Esophagus squamous epithelium (tissue), 5 donors: ENCODE results near the gene CDH12. TPM values are rescaled to one million over a fixed set of nuclear protein-coding genes. Genes with fewer than 3 reads are reported as not detected.

ENCODE experiments used
- DNase-seq: peaks from one replicate; lab custom pipeline; 2025; lab: John Stamatoyannopoulos, UW
- H3K27ac ChIP-seq, 4 donors: fragments of 200-600 bp; sonication (generic); one replicate each; pipeline ENCODE4 v1.5.1; 2016 to 2019; ENCODE audit warnings: mild to moderate bottlenecking in 1 of 4
- H3K27me3 ChIP-seq, 4 donors: fragments of 200-600 bp; sonication (generic); 1 replicate in 3 of 4; 2 replicates in 1 of 4; pipeline versions ENCODE4 v1.5.1 to v1.6.0; 2017 to 2021; ENCODE audit warnings: antibody characterized with exemption in 1 of 4
- H3K36me3 ChIP-seq, 3 donors: fragments of 200-600 bp; sonication (generic); one replicate each; pipeline ENCODE4 v1.5.1; 2016 to 2019
- H3K4me1 ChIP-seq, 3 donors: fragments of 200-600 bp; sonication (generic); one replicate each; pipeline ENCODE4 v1.5.1; 2017 to 2019
- H3K4me3 ChIP-seq, 4 donors: fragments of 200-600 bp; sonication (generic); 1 replicate in 3 of 4; 2 replicates in 1 of 4; pipeline ENCODE4 v1.5.1; 2016 to 2019; ENCODE audit warnings: mild to moderate bottlenecking in 2 of 4, moderate library complexity in 1 of 4
- H3K9me3 ChIP-seq, 3 donors: fragments of 200-600 bp; sonication (generic); one replicate each; pipeline ENCODE4 v1.5.1; 2016 to 2019
- CTCF ChIP-seq, 6 experiments: fragments of 450-650 bp in 4 of 6; fragments of 200-600 bp in 2 of 6; sonication (generic) in 2 of 6; IDR thresholded peaks; one replicate each; pipeline ENCODE4 v1.5.1; 2016 to 2019; ENCODE audit warnings: antibody characterized with exemption in 6 of 6, mild to moderate bottlenecking in 4 of 6, moderate library complexity in 4 of 6
- POLR2A ChIP-seq, 4 donors: fragments of 450-650 bp; IDR thresholded peaks; one replicate each; pipeline ENCODE4 v1.6.1; 2017; ENCODE audit warnings: antibody characterized with exemption in 4 of 4, mild to moderate bottlenecking in 4 of 4, moderate library complexity in 3 of 4
- WGBS, 2 donors: methylation state at CpG; one replicate each; pipeline ENCODE4 v1.1.5; 2018; 5-methylcytosine and 5-hydroxymethylcytosine counted together
- intact Hi-C: fragments of 100-400 bp; cut with DNase I; formaldehyde crosslinking; loops from one replicate; pipeline ENCODE4 v1.15.0; 2022
- total RNA-seq, 4 donors: library from RNA; depleted of rRNA; stranded (reverse); fragments of >200 nt; gene quantifications; one replicate each; pipeline ENCODE4 v1.1.0, GENCODE V29; 2016
- donor health status: DM: yes; HTN: yes; CAD: no.

CDH12 gene
- total RNA-seq, 4 donors from 2014 or later, result not detected

- TF ChIP-seq CTCF (IDR thresholded peaks at IDR 0.05), result no peak
- no peak for TF ChIP-seq POLR2A (IDR thresholded peaks at IDR 0.05)
- H3K4me1 ChIP-seq, result no peaks in the 10 kb centered on the region
- no CpG with 5 or more reads among the region's 1 CpG for WGBS, 2 donors
- no peak overlapping the region for H3K4me3 ChIP-seq
- H3K27ac ChIP-seq, result no peak overlapping the region
- H3K27me3 ChIP-seq, result no peaks in the 10 kb centered on the region
- no peaks in the 10 kb centered on the region for H3K36me3 ChIP-seq
- intact Hi-C loops, result no loop called here
- H3K9me3 ChIP-seq, result no peaks in the 10 kb centered on the region
- DNase-seq, result no peak
These were observed 480.1 kb downstream of the CDH12 start for GRCh38 chr5:22372826-22373660.

- 49 to 61% methylated on average over 4 to 5 of the region's 8 CpGs for WGBS, 2 donors
- TF ChIP-seq POLR2A (IDR thresholded peaks at IDR 0.05) (no peak), CTCF (IDR thresholded peaks at IDR 0.05) (no peak)
- Histone ChIP-seq H3K27me3 (no peaks in the 10 kb centered on the region), H3K4me3 (no peak overlapping the region), H3K27ac (no peak overlapping the region), H3K9me3 (no peaks in the 10 kb centered on the region), H3K36me3 (no peaks in the 10 kb centered on the region), H3K4me1 (no peaks in the 10 kb centered on the region)
- intact Hi-C loops, result no loop called here
- no peak for DNase-seq
These were observed 480.8 kb downstream of the CDH12 start for GRCh38 chr5:22372376-22372775.

- Histone ChIP-seq H3K27ac (no peak overlapping the region), H3K4me1 (no peaks in the 10 kb centered on the region), H3K9me3 (no peaks in the 10 kb centered on the region), H3K4me3 (no peak overlapping the region), H3K27me3 (no peaks in the 10 kb centered on the region), H3K36me3 (no peaks in the 10 kb centered on the region)
- no peak for DNase-seq
- TF ChIP-seq CTCF (IDR thresholded peaks at IDR 0.05), result no peak
- WGBS, 2 donors, result 42 to 50% methylated on average over 3 of the region's 3 CpGs
- intact Hi-C loops, result no loop called here
These were observed 498.2 kb downstream of the CDH12 start for GRCh38 chr5:22354956-22355355.

- no peak for DNase-seq
- no peaks in the 10 kb centered on the region for H3K27me3 ChIP-seq
- H3K9me3 ChIP-seq, result no peaks in the 10 kb centered on the region
- no peak overlapping the region for H3K4me3 ChIP-seq
- no peaks in the 10 kb centered on the region for H3K4me1 ChIP-seq
- TF ChIP-seq CTCF (IDR thresholded peaks at IDR 0.05) (no peak), POLR2A (IDR thresholded peaks at IDR 0.05) (no peak)
- H3K27ac ChIP-seq, result no peak overlapping the region
- intact Hi-C loops, result no loop called here
- WGBS, 2 donors, result 74 to 75% methylated on average over 4 of the region's 4 CpGs
- no peaks in the 10 kb centered on the region for H3K36me3 ChIP-seq
These were observed 500.7 kb downstream of the CDH12 start for GRCh38 chr5:22352493-22352892.

- intact Hi-C loops, result no loop called here
- WGBS, 2 donors, result 55 to 71% methylated on average over 2 of the region's 2 CpGs
- no peaks in the 10 kb centered on the region for H3K27me3 ChIP-seq
- no peak overlapping the region for H3K27ac ChIP-seq
- no peaks in the 10 kb centered on the region for H3K4me1 ChIP-seq
- no peaks in the 10 kb centered on the region for H3K36me3 ChIP-seq
- no peak overlapping the region for H3K4me3 ChIP-seq
- H3K9me3 ChIP-seq, result no peaks in the 10 kb centered on the region
- DNase-seq, result no peak
- TF ChIP-seq CTCF (IDR thresholded peaks at IDR 0.05), result no peak
- TF ChIP-seq POLR2A (IDR thresholded peaks at IDR 0.05), result no peak
These were observed 502.0 kb downstream of the CDH12 start for GRCh38 chr5:22351178-22351577.
